Retinal pigment epithelial cell (primary cell): ENCODE data around the gene RASD2.

Experiments used
- DNase-seq: peaks from one replicate; pipeline ENCODE4 v3.0.0-alpha.2; 2010; ENCODE audit warnings: low read depth
- H3K4me3 ChIP-seq: 2 replicates; pipeline ENCODE4 v1.5.1; 2011; ENCODE audit warnings: mild to moderate bottlenecking, low read length, control low read depth, moderate library complexity
- CTCF ChIP-seq: conservative IDR thresholded peaks from 2 replicates; pipeline ENCODE4 v1.5.1; 2011; ENCODE audit warnings: low read depth, low read length, control low read depth, inconsistent platforms

Gene RASD2

GRCh38 chr22:35534091-35534490 lies 6.5 kb upstream of the RASD2 start:
- H3K4me3 ChIP-seq, result no peak overlapping the region
- no peak for TF ChIP-seq CTCF

GRCh38 chr22:35537232-35537631 lies 3.4 kb upstream of the RASD2 start:
- no peak for DNase-seq
- TF ChIP-seq CTCF, result no peak
- no peak overlapping the region for H3K4me3 ChIP-seq

More at GRCh38 chr22:35534091-35534490, 6.5 kb upstream of the RASD2 start:
- no peak for DNase-seq

- peak; percentile 78 for TF ChIP-seq CTCF
- H3K4me3 ChIP-seq, result no peak overlapping the region
Observed at GRCh38 chr22:35538801-35539321, 1.8 kb upstream of the RASD2 start.

GRCh38 chr22:35539487-35539886 lies 1.1 kb upstream of the RASD2 start:
- no peak overlapping the region for H3K4me3 ChIP-seq
- no peak for DNase-seq
- TF ChIP-seq CTCF, result no peak

More at GRCh38 chr22:35538801-35539321, 1.8 kb upstream of the RASD2 start:
- DNase-seq, result no peak

- no peak for DNase-seq
- TF ChIP-seq CTCF, result no peak
- peak overlapping the region; percentile 58 for H3K4me3 ChIP-seq
Observed at GRCh38 chr22:35539910-35540594, 579 bp upstream of the RASD2 start.

- no peak for DNase-seq
- no peak for TF ChIP-seq CTCF
- no peak overlapping the region for H3K4me3 ChIP-seq
Observed at GRCh38 chr22:35541254-35541748, 670 bp downstream of the RASD2 start.
